BJ (cell line): ENCODE measurements around the gene SFXN5. TPM values are rescaled to one million over a fixed set of nuclear protein-coding genes. Genes with fewer than 3 reads are reported as not detected.

Source experiments
- CTCF ChIA-PET: fragments of 350-600 bp; formaldehyde crosslinking; extraction: SDS; loops from one replicate; lab custom pipeline; 2021; ENCODE audit warnings: antibody characterized with exemption, inconsistent platforms; lab: Yijun Ruan, JAX
- POLR2A ChIA-PET: fragments of 300-600 bp; sonication (Branson Sonifier 250); formaldehyde crosslinking; extraction: SDS; loops from one replicate; lab custom pipeline; 2021; ENCODE audit warnings: antibody characterized with exemption; lab: Charles Lee
- DNase-seq: peaks from one replicate; pipeline ENCODE4 v3.0.0-alpha.2; 2011; ENCODE audit warnings: low read depth
- H3K27me3 ChIP-seq: 2 replicates; pipeline ENCODE4 v1.6.0; 2011; ENCODE audit warnings: low read length; ENCODE audit not compliant: control insufficient read depth, insufficient read depth
- H3K36me3 ChIP-seq: 2 replicates; pipeline ENCODE4 v1.5.1; 2011; ENCODE audit warnings: low read length; ENCODE audit not compliant: control insufficient read depth, insufficient read depth
- H3K4me3 ChIP-seq: 2 replicates; pipeline ENCODE4 v1.5.1; 2011; ENCODE audit warnings: low read depth, mild to moderate bottlenecking, control low read depth, low read length
- polyA plus RNA-seq: library from polyadenylated mRNA; depleted of rRNA; stranded (reverse); fragments of >200 nt; gene quantifications from 2 replicates; pipeline ENCODE4 v1.2.3, GENCODE V29; 2011
- TF ChIP-seq, protein P1 (sequence below): IDR thresholded peaks from 2 replicates; pipeline ENCODE4 v1.5.1; 2011; ENCODE audit warnings: low read depth, mild to moderate bottlenecking, control low read depth, inconsistent platforms, low read length, moderate library complexity; ENCODE audit not compliant: insufficient read depth

SFXN5 gene
- polyA plus RNA-seq, 1 experiment, result 11.5 TPM

GRCh38 chr2:73033142-73033765 is 38.3 kb downstream of the SFXN5 start:
- ChIA-PET CTCF (interaction anchor here (1.3 kb wide), 1 partner anchor 13 kb away, joined by 4 read pairs; no protein-coding TSS in a partner anchor), POLR2A (no interaction called here)
- H3K27me3 ChIP-seq, result no peaks in the 10 kb centered on the region

DNA sequence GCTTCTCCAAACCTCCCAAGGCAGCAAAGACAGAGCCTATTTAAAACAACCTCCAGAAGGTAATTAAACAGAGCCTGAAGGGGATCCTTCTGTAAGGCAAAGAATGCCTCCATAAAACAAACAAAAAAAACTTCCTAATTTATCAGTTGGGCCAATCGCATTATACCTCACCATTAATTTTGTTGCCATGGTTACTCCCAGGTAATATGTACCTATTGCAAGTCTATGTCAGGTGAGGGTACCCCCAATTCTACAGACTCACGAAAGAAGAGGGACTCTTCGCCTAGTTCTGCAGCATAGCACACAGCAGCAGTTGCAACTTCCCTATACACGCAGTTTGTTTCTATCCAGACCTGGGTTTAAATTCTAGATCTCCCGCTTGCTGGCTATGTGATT is 38.8 kb downstream of the SFXN5 start:
- ChIA-PET POLR2A (no interaction called here), CTCF (interaction anchor here (1.2 to 1.3 kb wide), 2 partner anchors 12 to 14 kb away, joined by 3 to 4 read pairs; no protein-coding TSS in a partner anchor)
- H3K27me3 ChIP-seq, result no peaks in the 10 kb centered on the region
- H3K36me3 ChIP-seq, result peaks cover 6% of the 10 kb centered on the region
- no peak for DNase-seq
- H3K4me3 ChIP-seq, result no peak overlapping the region
- TF ChIP-seq, protein P1, sequence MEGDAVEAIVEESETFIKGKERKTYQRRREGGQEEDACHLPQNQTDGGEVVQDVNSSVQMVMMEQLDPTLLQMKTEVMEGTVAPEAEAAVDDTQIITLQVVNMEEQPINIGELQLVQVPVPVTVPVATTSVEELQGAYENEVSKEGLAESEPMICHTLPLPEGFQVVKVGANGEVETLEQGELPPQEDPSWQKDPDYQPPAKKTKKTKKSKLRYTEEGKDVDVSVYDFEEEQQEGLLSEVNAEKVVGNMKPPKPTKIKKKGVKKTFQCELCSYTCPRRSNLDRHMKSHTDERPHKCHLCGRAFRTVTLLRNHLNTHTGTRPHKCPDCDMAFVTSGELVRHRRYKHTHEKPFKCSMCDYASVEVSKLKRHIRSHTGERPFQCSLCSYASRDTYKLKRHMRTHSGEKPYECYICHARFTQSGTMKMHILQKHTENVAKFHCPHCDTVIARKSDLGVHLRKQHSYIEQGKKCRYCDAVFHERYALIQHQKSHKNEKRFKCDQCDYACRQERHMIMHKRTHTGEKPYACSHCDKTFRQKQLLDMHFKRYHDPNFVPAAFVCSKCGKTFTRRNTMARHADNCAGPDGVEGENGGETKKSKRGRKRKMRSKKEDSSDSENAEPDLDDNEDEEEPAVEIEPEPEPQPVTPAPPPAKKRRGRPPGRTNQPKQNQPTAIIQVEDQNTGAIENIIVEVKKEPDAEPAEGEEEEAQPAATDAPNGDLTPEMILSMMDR, result no peak

More at GRCh38 chr2:73033142-73033765, 38.3 kb downstream of the SFXN5 start:
- TF ChIP-seq, protein P1, result no peak
- Histone ChIP-seq H3K36me3 (peaks cover 6% of the 10 kb centered on the region), H3K4me3 (no peak overlapping the region)
- no peak for DNase-seq

- Histone ChIP-seq H3K27me3 (no peaks in the 10 kb centered on the region), H3K36me3 (peaks cover 6% of the 10 kb centered on the region), H3K4me3 (no peak overlapping the region)
- TF ChIP-seq, protein P1, result no peak
- ChIA-PET POLR2A (no interaction called here), CTCF (interaction anchor here (0.9 to 1.3 kb wide), 4 partner anchors 11 to 58 kb away, joined by 3 to 4 read pairs (median 4); no protein-coding TSS in a partner anchor)
- no peak for DNase-seq
Observed at GRCh38 chr2:73031725-73032701, 39.5 kb downstream of the SFXN5 start.

DNA sequence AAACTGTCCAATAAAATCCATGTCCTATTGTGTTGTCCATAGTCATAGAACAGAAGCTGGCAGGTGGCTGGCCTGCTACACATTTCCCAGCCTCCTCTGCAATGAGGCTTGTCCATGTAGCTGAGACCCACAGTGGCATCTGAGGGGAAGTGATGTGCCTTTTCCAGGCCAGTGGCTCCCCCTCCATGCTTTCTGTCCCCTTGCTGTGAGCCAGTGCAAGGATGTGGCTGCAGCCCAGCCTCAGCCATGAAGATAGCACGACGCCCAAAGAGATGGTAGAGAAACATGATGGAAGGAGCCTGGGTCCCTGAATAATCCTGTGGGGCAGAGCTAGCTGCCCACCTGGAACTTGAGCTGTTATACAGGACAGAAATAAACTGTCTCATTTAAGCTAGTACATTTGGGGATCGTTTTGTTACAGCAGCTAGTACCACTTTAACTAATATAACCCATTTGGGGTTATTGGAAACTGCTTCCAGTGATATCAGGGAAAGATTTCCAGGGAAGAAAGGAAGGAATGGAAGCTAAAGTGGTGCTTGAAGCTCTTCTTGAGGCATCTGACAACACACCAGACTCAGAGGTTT is 40.3 kb downstream of the SFXN5 start:
- TF ChIP-seq, protein P1, result no peak
- Histone ChIP-seq H3K36me3 (peaks cover 1% of the 10 kb centered on the region), H3K4me3 (no peak overlapping the region), H3K27me3 (no peaks in the 10 kb centered on the region)
- DNase-seq, result no peak
- CTCF ChIA-PET, result interaction anchor here (0.9 to 1.3 kb wide), 2 partner anchors 28 to 57 kb away, joined by 3 to 4 read pairs; no protein-coding TSS in a partner anchor
- POLR2A ChIA-PET, result no interaction called here
